ENCODE measurements around the gene NFILZ. TPM values are rescaled to one million over a fixed set of nuclear protein-coding genes. Genes with fewer than 3 reads are reported as not detected.
A peak's percentile ranks its signal among the peaks of the same experiment; 100 is the strongest.

Gene NFILZ
- total RNA-seq, 1 experiment from 2014 or later, result not detected

DNA sequence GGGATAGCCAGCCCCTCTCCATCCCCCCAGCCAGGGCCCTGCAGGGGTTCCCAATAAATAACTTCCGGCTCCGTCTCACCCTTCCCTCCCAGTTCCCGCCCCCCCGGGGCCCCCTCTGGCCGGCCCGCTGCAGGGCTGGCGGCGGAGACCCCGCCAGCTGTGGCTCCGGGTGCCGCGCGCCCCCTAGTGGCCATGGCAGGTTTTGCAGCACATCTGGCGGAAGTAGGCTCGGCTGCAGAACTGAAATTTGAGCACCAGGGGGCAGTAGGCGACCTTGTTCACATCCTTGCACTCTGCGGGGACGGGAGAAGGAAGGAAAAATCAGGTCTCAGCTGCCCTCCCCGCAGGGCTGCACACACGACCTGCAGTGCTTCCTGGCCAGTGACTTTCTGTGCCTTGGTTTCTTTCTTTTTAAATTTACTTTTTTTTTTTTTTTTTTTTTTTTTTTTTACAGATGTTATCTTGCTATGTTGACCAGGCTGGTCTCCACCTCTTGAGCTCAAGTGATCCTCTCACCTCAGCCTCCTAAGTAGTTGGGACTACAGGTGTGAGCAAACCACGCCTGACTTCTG, 49.6 kb upstream of the NFILZ start:
- POLR2A ChIA-PET, result interaction anchor here (1.8 kb wide), 1 partner anchor 67 kb away, joined by 7 read pairs; the partner anchor contains the start of gene ZNF414
- no peaks in the 10 kb centered on the region for H3K36me3 ChIP-seq (ENCODE audit: control insufficient read depth in 1 of 2, insufficient read depth in 2 of 2, low read length in 2 of 2)
- H3K4me1 ChIP-seq (ENCODE audit: control insufficient read depth in 1 of 2, insufficient read depth in 2 of 2, low read length in 2 of 2), result peaks cover 23 to 24% of the 10 kb centered on the region in 2 experiments
- peak overlapping the region; percentile 35 for H3K4me2 ChIP-seq (ENCODE audit: low read length)
- DNase-seq (ENCODE audit: low read depth, low spot score) (peak; percentile 56), ATAC-seq (peak; percentile 84)
- H3K9me3 ChIP-seq (ENCODE audit: control insufficient read depth in 1 of 2, insufficient read depth in 1 of 2, low read depth in 1 of 2, low read length in 2 of 2), result no peaks in the 10 kb centered on the region
- no peaks in the 10 kb centered on the region for H4K20me1 ChIP-seq (ENCODE audit: insufficient read depth)
- no peaks in the 10 kb centered on the region for H3K79me2 ChIP-seq (ENCODE audit: insufficient read depth, low read length)
- no TSS peak for BruUV-seq (replicated peaks)
- CTCF ChIA-PET, result interaction anchor here (0.6 to 5.3 kb wide), 25 partner anchors 8 to 1435 kb away, joined by 3 to 41 read pairs (median 5); partner anchors contain the start of genes ANGPTL4, MARCHF2, RAB11B and ZNF414
- H3K27ac ChIP-seq (ENCODE audit: low read depth, low read length), result no peak overlapping the region
- H3K4me3 ChIP-seq (replicated peaks in 1 of 2; ENCODE audit: low read depth in 1 of 2, low read length in 2 of 2), result no peak overlapping the region
- peak overlapping the region; percentile 71 for H2AFZ ChIP-seq (ENCODE audit: low read depth, low read length, poor library complexity, severe bottlenecking)
- intact Hi-C loops (cut with micrococcal nuclease), result loop anchor here (2.0 kb wide), 2 partner anchors 62 to 114 kb away; no protein-coding TSS in a partner anchor
- RAD21 ChIA-PET (ENCODE audit: low non-redundant PET in 1 of 2, low total read pairs in 2 of 2, uncharacterized antibody in 2 of 2, unreplicated experiment in 2 of 2), result interaction anchor here (0.5 to 1.8 kb wide), 8 partner anchors 35 to 625 kb away, joined by 3 to 6 read pairs (median 3); partner anchors contain the start of gene MARCHF2 (in 1 of the 2)
- no peaks in the 10 kb centered on the region for H3K9me2 ChIP-seq (ENCODE audit: insufficient read depth)
- peaks cover 7% of the 10 kb centered on the region; the same call in 1 of the 2 replicates for H3K27me3 ChIP-seq (ENCODE audit: insufficient read depth, low read length)
- TF ChIP-seq YY1 (IDR thresholded peaks at IDR 0.05; ENCODE audit: extremely low read depth, insufficient replicate concordance, low read depth, low read length), result peak; percentile 64
- TF ChIP-seq, protein P1, sequence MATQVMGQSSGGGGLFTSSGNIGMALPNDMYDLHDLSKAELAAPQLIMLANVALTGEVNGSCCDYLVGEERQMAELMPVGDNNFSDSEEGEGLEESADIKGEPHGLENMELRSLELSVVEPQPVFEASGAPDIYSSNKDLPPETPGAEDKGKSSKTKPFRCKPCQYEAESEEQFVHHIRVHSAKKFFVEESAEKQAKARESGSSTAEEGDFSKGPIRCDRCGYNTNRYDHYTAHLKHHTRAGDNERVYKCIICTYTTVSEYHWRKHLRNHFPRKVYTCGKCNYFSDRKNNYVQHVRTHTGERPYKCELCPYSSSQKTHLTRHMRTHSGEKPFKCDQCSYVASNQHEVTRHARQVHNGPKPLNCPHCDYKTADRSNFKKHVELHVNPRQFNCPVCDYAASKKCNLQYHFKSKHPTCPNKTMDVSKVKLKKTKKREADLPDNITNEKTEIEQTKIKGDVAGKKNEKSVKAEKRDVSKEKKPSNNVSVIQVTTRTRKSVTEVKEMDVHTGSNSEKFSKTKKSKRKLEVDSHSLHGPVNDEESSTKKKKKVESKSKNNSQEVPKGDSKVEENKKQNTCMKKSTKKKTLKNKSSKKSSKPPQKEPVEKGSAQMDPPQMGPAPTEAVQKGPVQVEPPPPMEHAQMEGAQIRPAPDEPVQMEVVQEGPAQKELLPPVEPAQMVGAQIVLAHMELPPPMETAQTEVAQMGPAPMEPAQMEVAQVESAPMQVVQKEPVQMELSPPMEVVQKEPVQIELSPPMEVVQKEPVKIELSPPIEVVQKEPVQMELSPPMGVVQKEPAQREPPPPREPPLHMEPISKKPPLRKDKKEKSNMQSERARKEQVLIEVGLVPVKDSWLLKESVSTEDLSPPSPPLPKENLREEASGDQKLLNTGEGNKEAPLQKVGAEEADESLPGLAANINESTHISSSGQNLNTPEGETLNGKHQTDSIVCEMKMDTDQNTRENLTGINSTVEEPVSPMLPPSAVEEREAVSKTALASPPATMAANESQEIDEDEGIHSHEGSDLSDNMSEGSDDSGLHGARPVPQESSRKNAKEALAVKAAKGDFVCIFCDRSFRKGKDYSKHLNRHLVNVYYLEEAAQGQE (IDR thresholded peaks at IDR 0.05; ENCODE audit: low read depth), result no peak
- no peak; the same call in 1 of the 2 replicates for TF ChIP-seq POLR2AphosphoS5 (IDR thresholded peaks at IDR 0.05; ENCODE audit: low read depth, low read length)
- no peak for TF ChIP-seq SRF (IDR thresholded peaks at IDR 0.05; ENCODE audit: low read depth)
- TF ChIP-seq ZFX (IDR thresholded peaks at IDR 0.05), result no peak
- TF ChIP-seq, protein P2, sequence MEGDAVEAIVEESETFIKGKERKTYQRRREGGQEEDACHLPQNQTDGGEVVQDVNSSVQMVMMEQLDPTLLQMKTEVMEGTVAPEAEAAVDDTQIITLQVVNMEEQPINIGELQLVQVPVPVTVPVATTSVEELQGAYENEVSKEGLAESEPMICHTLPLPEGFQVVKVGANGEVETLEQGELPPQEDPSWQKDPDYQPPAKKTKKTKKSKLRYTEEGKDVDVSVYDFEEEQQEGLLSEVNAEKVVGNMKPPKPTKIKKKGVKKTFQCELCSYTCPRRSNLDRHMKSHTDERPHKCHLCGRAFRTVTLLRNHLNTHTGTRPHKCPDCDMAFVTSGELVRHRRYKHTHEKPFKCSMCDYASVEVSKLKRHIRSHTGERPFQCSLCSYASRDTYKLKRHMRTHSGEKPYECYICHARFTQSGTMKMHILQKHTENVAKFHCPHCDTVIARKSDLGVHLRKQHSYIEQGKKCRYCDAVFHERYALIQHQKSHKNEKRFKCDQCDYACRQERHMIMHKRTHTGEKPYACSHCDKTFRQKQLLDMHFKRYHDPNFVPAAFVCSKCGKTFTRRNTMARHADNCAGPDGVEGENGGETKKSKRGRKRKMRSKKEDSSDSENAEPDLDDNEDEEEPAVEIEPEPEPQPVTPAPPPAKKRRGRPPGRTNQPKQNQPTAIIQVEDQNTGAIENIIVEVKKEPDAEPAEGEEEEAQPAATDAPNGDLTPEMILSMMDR (IDR thresholded peaks at IDR 0.05 in 2 of 3, conservative IDR thresholded peaks at IDR 0.05 in 1 of 3; ENCODE audit: borderline replicate concordance in 1 of 3, insufficient read depth in 1 of 3, low read depth in 2 of 3, low read length in 2 of 3), result peak; percentile 99 to 100 (median 100)
- TF ChIP-seq CEBPB (IDR thresholded peaks at IDR 0.05; ENCODE audit: low read depth), result no peak
- TF ChIP-seq TCF7L2 (IDR thresholded peaks at IDR 0.05; ENCODE audit: borderline replicate concordance, extremely low read depth, insufficient read depth, insufficient read length), result no peak
- no peak; the same call in 1 of the 2 replicates for TF ChIP-seq ELF1 (IDR thresholded peaks at IDR 0.05; ENCODE audit: borderline replicate concordance, low read depth)
- peak; percentile 89 for TF ChIP-seq RAD21 (IDR thresholded peaks at IDR 0.05; ENCODE audit: low read depth)
- H3K9ac ChIP-seq (ENCODE audit: low read length), result no peak overlapping the region

All from HCT116 (cell line).